ENCODE measurements around the gene FABP3. TPM values are rescaled to one million over a fixed set of nuclear protein-coding genes. Genes with fewer than 3 reads are reported as not detected.

Gene FABP3
- total and polyA plus RNA-seq, 8 donors: 7.6 to 73.5 (median 43.0) TPM; not detected in 1

DNA sequence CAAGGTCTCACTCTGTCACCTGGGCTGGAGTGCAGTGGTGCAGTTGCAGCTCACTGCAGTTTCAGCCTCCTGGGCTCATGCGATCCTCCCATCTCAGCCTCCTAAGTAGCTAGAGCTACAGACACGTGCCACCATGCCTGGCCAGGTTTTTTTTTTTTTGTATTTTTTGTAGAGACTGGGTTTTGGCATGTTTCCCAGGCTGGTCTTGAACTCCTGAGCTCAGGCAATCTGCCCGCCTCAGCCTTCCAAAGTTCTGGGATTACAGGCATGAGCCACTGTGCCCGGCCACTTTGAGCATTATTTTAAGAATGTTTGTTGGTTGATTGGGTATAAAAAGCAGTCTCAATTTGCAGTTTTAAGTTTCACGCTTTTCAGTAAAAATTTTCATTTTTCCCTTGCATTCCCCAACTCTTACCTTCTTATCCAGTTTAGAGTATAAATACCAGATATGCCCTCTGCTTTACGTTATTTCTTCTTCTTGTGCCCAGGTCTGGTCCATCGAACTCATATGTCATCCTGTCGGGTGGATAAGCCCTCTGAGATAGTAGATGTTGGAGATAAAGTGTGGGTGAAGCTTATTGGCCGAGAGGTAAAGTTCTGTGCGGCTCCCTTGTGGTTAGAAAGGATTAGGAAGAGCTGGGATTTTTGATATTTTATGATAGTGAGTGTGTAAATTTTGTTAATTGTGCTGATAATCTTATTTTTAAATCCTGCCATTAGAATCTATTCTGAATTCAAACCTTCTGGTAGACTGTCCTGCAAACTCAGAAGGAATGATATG is 36.0 kb downstream of the FABP3 start:
- no peaks in the 10 kb centered on the region for H3K9me3 ChIP-seq
- H3K36me3 ChIP-seq: peaks cover 0 to 37% (median 34%) of the 10 kb centered on the region in 4 donors
- no peak overlapping the region for H3K27ac ChIP-seq
- WGBS, 5 donors: 69 to 81% (median 75%) methylated on average over 10 of the region's 10 CpGs
- DNase-seq: no peak
- H3K4me3 ChIP-seq: no peak overlapping the region
- no peaks in the 10 kb centered on the region for H3K27me3 ChIP-seq
- intact Hi-C loops (cut with DNase I; ENCODE audit: low total_unique reads): no loop called here
- no peak for TF ChIP-seq EP300 (IDR thresholded peaks at IDR 0.05)
- no peak for TF ChIP-seq POLR2A (IDR thresholded peaks at IDR 0.05)
- no peak for TF ChIP-seq POLR2AphosphoS5 (IDR thresholded peaks at IDR 0.05)
- TF ChIP-seq, protein P1, sequence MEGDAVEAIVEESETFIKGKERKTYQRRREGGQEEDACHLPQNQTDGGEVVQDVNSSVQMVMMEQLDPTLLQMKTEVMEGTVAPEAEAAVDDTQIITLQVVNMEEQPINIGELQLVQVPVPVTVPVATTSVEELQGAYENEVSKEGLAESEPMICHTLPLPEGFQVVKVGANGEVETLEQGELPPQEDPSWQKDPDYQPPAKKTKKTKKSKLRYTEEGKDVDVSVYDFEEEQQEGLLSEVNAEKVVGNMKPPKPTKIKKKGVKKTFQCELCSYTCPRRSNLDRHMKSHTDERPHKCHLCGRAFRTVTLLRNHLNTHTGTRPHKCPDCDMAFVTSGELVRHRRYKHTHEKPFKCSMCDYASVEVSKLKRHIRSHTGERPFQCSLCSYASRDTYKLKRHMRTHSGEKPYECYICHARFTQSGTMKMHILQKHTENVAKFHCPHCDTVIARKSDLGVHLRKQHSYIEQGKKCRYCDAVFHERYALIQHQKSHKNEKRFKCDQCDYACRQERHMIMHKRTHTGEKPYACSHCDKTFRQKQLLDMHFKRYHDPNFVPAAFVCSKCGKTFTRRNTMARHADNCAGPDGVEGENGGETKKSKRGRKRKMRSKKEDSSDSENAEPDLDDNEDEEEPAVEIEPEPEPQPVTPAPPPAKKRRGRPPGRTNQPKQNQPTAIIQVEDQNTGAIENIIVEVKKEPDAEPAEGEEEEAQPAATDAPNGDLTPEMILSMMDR (IDR thresholded peaks at IDR 0.05): no peak
- no peaks in the 10 kb centered on the region for H3K4me1 ChIP-seq

DNA sequence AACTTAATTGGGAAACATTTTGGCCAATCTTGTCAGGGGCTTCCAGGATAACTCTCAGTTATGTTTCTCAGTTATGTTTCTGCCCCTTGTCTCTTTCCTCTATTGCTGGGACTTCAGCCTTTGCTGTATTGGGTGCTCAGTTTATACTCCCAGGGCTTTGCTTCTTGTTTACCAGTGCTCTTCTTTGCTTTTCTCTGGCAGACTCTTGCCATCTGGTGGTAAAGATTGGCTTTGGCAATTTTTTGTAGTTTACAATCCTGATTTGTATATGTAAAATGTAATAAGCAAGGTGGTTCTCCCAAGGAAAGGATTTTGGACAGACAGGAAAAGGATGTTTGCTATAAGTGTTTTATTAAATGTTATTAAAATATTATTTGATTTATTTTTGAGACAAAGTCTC is 37.9 kb downstream of the FABP3 start:
- H3K36me3 ChIP-seq: peaks cover 0 to 38% (median 31%) of the 10 kb centered on the region in 4 donors
- peak in 1 of 2 donors; percentile 52 for DNase-seq
- intact Hi-C loops (cut with DNase I; ENCODE audit: low total_unique reads): no loop called here

GRCh38 chr1:31327381-31327780 is 45.5 kb downstream of the FABP3 start:
- Histone ChIP-seq H3K27ac (no peak overlapping the region), H3K4me3 (no peak overlapping the region), H3K36me3 (peaks cover 0 to 35% (median 25%) of the 10 kb centered on the region in 4 donors), H3K27me3 (no peaks in the 10 kb centered on the region), H3K9me3 (no peaks in the 10 kb centered on the region), H3K4me1 (no peaks in the 10 kb centered on the region)
- 78 to 88% (median 85%) methylated on average over 3 of the region's 3 CpGs for WGBS, 5 donors
- DNase-seq: no peak
- TF ChIP-seq EP300 (IDR thresholded peaks at IDR 0.05) (no peak), POLR2A (IDR thresholded peaks at IDR 0.05) (no peak), POLR2AphosphoS5 (IDR thresholded peaks at IDR 0.05) (no peak)
- TF ChIP-seq, protein P1 (IDR thresholded peaks at IDR 0.05): no peak
- intact Hi-C loops (cut with DNase I; ENCODE audit: low total_unique reads): no loop called here

More for the DNA sequence above, 37.9 kb downstream of the FABP3 start:
- Histone ChIP-seq H3K27me3 (no peaks in the 10 kb centered on the region), H3K27ac (no peak overlapping the region), H3K4me1 (no peaks in the 10 kb centered on the region), H3K4me3 (no peak overlapping the region), H3K9me3 (no peaks in the 10 kb centered on the region)
- TF ChIP-seq, protein P1 (IDR thresholded peaks at IDR 0.05): peak in 3 of 7 experiments; percentile 11 to 29 (median 29)
- TF ChIP-seq POLR2AphosphoS5 (IDR thresholded peaks at IDR 0.05): no peak

DNA sequence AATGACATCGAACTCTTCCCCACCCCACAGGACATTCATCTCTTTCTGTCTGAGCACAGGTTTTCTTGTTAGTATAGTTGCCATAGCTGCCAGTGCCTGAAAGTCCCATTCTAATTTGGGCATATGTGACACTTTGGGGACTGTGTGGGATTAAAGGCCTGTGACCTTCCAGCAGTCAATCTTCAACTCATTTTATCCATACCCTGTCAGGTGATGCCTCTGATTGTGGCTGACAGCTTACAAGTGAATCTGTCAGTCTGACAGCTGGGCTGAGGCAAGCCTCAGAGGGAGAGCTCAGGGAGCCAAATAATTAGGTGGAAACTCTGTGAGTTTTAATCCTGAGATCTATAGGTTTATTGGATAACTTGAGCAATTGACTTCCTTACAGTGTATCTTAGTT is 46.4 kb downstream of the FABP3 start:
- H3K27ac ChIP-seq: no peak overlapping the region
- TF ChIP-seq POLR2A (IDR thresholded peaks at IDR 0.05): no peak
- TF ChIP-seq EP300 (IDR thresholded peaks at IDR 0.05): no peak
- TF ChIP-seq POLR2AphosphoS5 (IDR thresholded peaks at IDR 0.05): no peak
- TF ChIP-seq, protein P1 (IDR thresholded peaks at IDR 0.05): no peak
- H3K36me3 ChIP-seq: peaks cover 0 to 37% (median 29%) of the 10 kb centered on the region in 4 donors
- no peak for DNase-seq
- no peak overlapping the region for H3K4me3 ChIP-seq
- no peaks in the 10 kb centered on the region for H3K4me1 ChIP-seq
- no peaks in the 10 kb centered on the region for H3K27me3 ChIP-seq
- H3K9me3 ChIP-seq: no peaks in the 10 kb centered on the region
- WGBS, 5 donors: 83 to 100% (median 94%) methylated on average over 1 of the region's 1 CpG
- intact Hi-C loops (cut with DNase I; ENCODE audit: low total_unique reads): no loop called here
